HUES64 (cell line): ENCODE measurements around the gene ZNF804B.

ENCODE experiments used
- H3K27ac ChIP-seq: 2 replicates; pipeline ENCODE4 v1.7.0; 2013; ENCODE audit warnings: low read depth, low read length, inconsistent platforms
- H3K27me3 ChIP-seq: 2 replicates; pipeline ENCODE4 v1.6.1; 2013; ENCODE audit warnings: mild to moderate bottlenecking, low read length; ENCODE audit not compliant: insufficient read depth
- H3K36me3 ChIP-seq: 2 replicates; pipeline ENCODE4 v1.6.1; 2013; ENCODE audit warnings: mild to moderate bottlenecking, low read length; ENCODE audit not compliant: insufficient read depth
- H3K4me1 ChIP-seq: 2 replicates; pipeline ENCODE4 v1.6.1; 2013; ENCODE audit warnings: mild to moderate bottlenecking, low read length, moderate library complexity; ENCODE audit not compliant: insufficient read depth
- H3K4me3 ChIP-seq: 2 replicates; pipeline ENCODE4 v1.5.1; 2013; ENCODE audit warnings: mild to moderate bottlenecking, low read length, moderate library complexity
- H3K9ac ChIP-seq: 2 replicates; pipeline ENCODE4 v1.6.1; 2013; ENCODE audit warnings: mild to moderate bottlenecking, low read depth, low read length
- H3K9me3 ChIP-seq: 2 replicates; pipeline ENCODE4 v1.6.1; 2013; ENCODE audit warnings: low read depth, low read length; ENCODE audit not compliant: insufficient read depth
- WGBS: fragments of 150-250, 120-280 bp; methylation state at CpG from one replicate; pipeline ENCODE4 v1.1.7; 2013; ENCODE audit warnings: missing lambda C conversion rate; 5-methylcytosine and 5-hydroxymethylcytosine counted together

Gene ZNF804B

GRCh38 chr7:89029864-89030263 lies 270.4 kb downstream of the ZNF804B start:
- no peak overlapping the region for H3K27ac ChIP-seq

GRCh38 chr7:89041240-89041639 lies 281.7 kb downstream of the ZNF804B start:
- WGBS = 86% methylated on average over 1 of the region's 1 CpG
- no peaks in the 10 kb centered on the region for H3K36me3 ChIP-seq

More at GRCh38 chr7:89029864-89030263, 270.4 kb downstream of the ZNF804B start:
- H3K4me3 ChIP-seq = no peak overlapping the region
- H3K36me3 ChIP-seq = no peaks in the 10 kb centered on the region
- H3K4me1 ChIP-seq = no peaks in the 10 kb centered on the region
- no peaks in the 10 kb centered on the region for H3K27me3 ChIP-seq
- WGBS = 88% methylated on average over 1 of the region's 2 CpGs
- no peak overlapping the region for H3K9ac ChIP-seq
- H3K9me3 ChIP-seq = no peaks in the 10 kb centered on the region

GRCh38 chr7:89042940-89043339 lies 283.4 kb downstream of the ZNF804B start:
- Histone ChIP-seq H3K9me3 (peaks cover 21% of the 10 kb centered on the region), H3K9ac (no peak overlapping the region)

More at GRCh38 chr7:89041240-89041639, 281.7 kb downstream of the ZNF804B start:
- no peak overlapping the region for H3K9ac ChIP-seq
- peaks cover 21% of the 10 kb centered on the region for H3K9me3 ChIP-seq
- no peak overlapping the region for H3K27ac ChIP-seq
- H3K27me3 ChIP-seq = no peaks in the 10 kb centered on the region
- H3K4me1 ChIP-seq = no peaks in the 10 kb centered on the region
- no peak overlapping the region for H3K4me3 ChIP-seq

GRCh38 chr7:89049043-89049442 lies 289.5 kb downstream of the ZNF804B start:
- Histone ChIP-seq H3K27ac (no peak overlapping the region), H3K9ac (no peak overlapping the region), H3K4me1 (no peaks in the 10 kb centered on the region), H3K9me3 (peaks cover 18% of the 10 kb centered on the region), H3K36me3 (no peaks in the 10 kb centered on the region), H3K27me3 (no peaks in the 10 kb centered on the region), H3K4me3 (no peak overlapping the region)
- 90% methylated on average over 2 of the region's 3 CpGs for WGBS

More at GRCh38 chr7:89042940-89043339, 283.4 kb downstream of the ZNF804B start:
- H3K27ac ChIP-seq = no peak overlapping the region
- H3K4me1 ChIP-seq = no peaks in the 10 kb centered on the region
- 95% methylated on average over 3 of the region's 3 CpGs for WGBS
- H3K27me3 ChIP-seq = no peaks in the 10 kb centered on the region
- no peak overlapping the region for H3K4me3 ChIP-seq
- H3K36me3 ChIP-seq = no peaks in the 10 kb centered on the region

GRCh38 chr7:89053130-89053529 lies 293.6 kb downstream of the ZNF804B start:
- no peaks in the 10 kb centered on the region for H3K4me1 ChIP-seq
- 100% methylated on average over 2 of the region's 2 CpGs for WGBS

GRCh38 chr7:89054361-89054760 lies 294.9 kb downstream of the ZNF804B start:
- no peak overlapping the region for H3K27ac ChIP-seq
- no peak overlapping the region for H3K9ac ChIP-seq
- no peaks in the 10 kb centered on the region for H3K36me3 ChIP-seq
- H3K4me1 ChIP-seq = no peaks in the 10 kb centered on the region
- H3K9me3 ChIP-seq = no peaks in the 10 kb centered on the region
- H3K4me3 ChIP-seq = no peak overlapping the region
- H3K27me3 ChIP-seq = no peaks in the 10 kb centered on the region
- WGBS = no CpG with 5 or more reads among the region's 2 CpGs

More at GRCh38 chr7:89053130-89053529, 293.6 kb downstream of the ZNF804B start:
- Histone ChIP-seq H3K27ac (no peak overlapping the region), H3K9ac (no peak overlapping the region), H3K27me3 (no peaks in the 10 kb centered on the region), H3K9me3 (no peaks in the 10 kb centered on the region), H3K4me3 (no peak overlapping the region), H3K36me3 (no peaks in the 10 kb centered on the region)

GRCh38 chr7:89060234-89060633 lies 300.7 kb downstream of the ZNF804B start:
- H3K9me3 ChIP-seq = no peaks in the 10 kb centered on the region
- H3K4me1 ChIP-seq = no peaks in the 10 kb centered on the region
- H3K36me3 ChIP-seq = no peaks in the 10 kb centered on the region
- H3K4me3 ChIP-seq = no peak overlapping the region
- H3K27ac ChIP-seq = no peak overlapping the region
- WGBS = 86% methylated on average over 1 of the region's 2 CpGs
- no peak overlapping the region for H3K9ac ChIP-seq
- H3K27me3 ChIP-seq = no peaks in the 10 kb centered on the region

GRCh38 chr7:89064831-89065230 lies 305.3 kb downstream of the ZNF804B start:
- WGBS = 96% methylated on average over 3 of the region's 3 CpGs
- no peak overlapping the region for H3K9ac ChIP-seq
- no peaks in the 10 kb centered on the region for H3K27me3 ChIP-seq
- H3K9me3 ChIP-seq = no peaks in the 10 kb centered on the region
- H3K27ac ChIP-seq = no peak overlapping the region
- no peaks in the 10 kb centered on the region for H3K36me3 ChIP-seq
- H3K4me1 ChIP-seq = no peaks in the 10 kb centered on the region
- H3K4me3 ChIP-seq = no peak overlapping the region

GRCh38 chr7:89067048-89067447 lies 307.5 kb downstream of the ZNF804B start:
- Histone ChIP-seq H3K36me3 (no peaks in the 10 kb centered on the region), H3K9ac (no peak overlapping the region), H3K27ac (no peak overlapping the region), H3K9me3 (no peaks in the 10 kb centered on the region), H3K4me1 (no peaks in the 10 kb centered on the region), H3K4me3 (no peak overlapping the region), H3K27me3 (no peaks in the 10 kb centered on the region)
- 89% methylated on average over 3 of the region's 3 CpGs for WGBS

- no peak overlapping the region for H3K27ac ChIP-seq
- H3K27me3 ChIP-seq = no peaks in the 10 kb centered on the region
- H3K4me1 ChIP-seq = no peaks in the 10 kb centered on the region
- H3K36me3 ChIP-seq = no peaks in the 10 kb centered on the region
- peaks cover 6% of the 10 kb centered on the region; the same call in 1 of the 2 replicates for H3K9me3 ChIP-seq
- H3K4me3 ChIP-seq = no peak overlapping the region
- H3K9ac ChIP-seq = no peak overlapping the region
These were observed 312.6 kb downstream of the ZNF804B start for GRCh38 chr7:89072081-89072480.

- Histone ChIP-seq H3K9me3 (peaks cover 6% of the 10 kb centered on the region; the same call in 1 of the 2 replicates), H3K27ac (no peak overlapping the region), H3K4me1 (no peaks in the 10 kb centered on the region), H3K4me3 (no peak overlapping the region), H3K9ac (no peak overlapping the region), H3K36me3 (no peaks in the 10 kb centered on the region), H3K27me3 (no peaks in the 10 kb centered on the region)
- WGBS = 100% methylated on average over 2 of the region's 2 CpGs
These were observed 314.3 kb downstream of the ZNF804B start for GRCh38 chr7:89073776-89074175.

GRCh38 chr7:89077992-89078391 lies 318.5 kb downstream of the ZNF804B start:
- no peak overlapping the region for H3K4me3 ChIP-seq
- no peaks in the 10 kb centered on the region for H3K27me3 ChIP-seq
- H3K4me1 ChIP-seq = no peaks in the 10 kb centered on the region
- no peak overlapping the region for H3K27ac ChIP-seq
- 90% methylated on average over 2 of the region's 3 CpGs for WGBS
- H3K9me3 ChIP-seq = peaks cover 6% of the 10 kb centered on the region; the same call in 1 of the 2 replicates
- H3K36me3 ChIP-seq = no peaks in the 10 kb centered on the region
- no peak overlapping the region for H3K9ac ChIP-seq
